A549 (cell line): ENCODE measurements around the gene CNOT2. TPM values are rescaled to one million over a fixed set of nuclear protein-coding genes. Genes with fewer than 3 reads are reported as not detected.

Experiments used
- ATAC-seq, 2 experiments: fragments of 200-7000 bp in 1 of 2; fragments of >200 bp in 1 of 2; cut with Nextera tagmentation in 1 of 2; cut with Tn5 transposase in 1 of 2; 3 replicates each; pipeline versions ENCODE4 v1.8.0 to v1.9.1; 2018 to 2020; ENCODE audit warnings: mild to moderate bottlenecking in 1 of 2, moderate library complexity in 1 of 2
- CTCF ChIA-PET: fragments of 300-600 bp; sonication (Branson Sonifier 250); formaldehyde crosslinking; extraction: SDS; loops from one replicate; lab custom pipeline; 2021; ENCODE audit warnings: antibody characterized with exemption, inconsistent platforms; lab: Yijun Ruan, JAX
- POLR2A ChIA-PET: fragments of 350-600 bp; formaldehyde crosslinking; extraction: SDS; loops from one replicate; lab custom pipeline; 2021; ENCODE audit warnings: antibody characterized with exemption, inconsistent platforms; lab: Yijun Ruan, JAX
- DNase-seq, 2 experiments: peaks; one replicate each; pipeline versions ENCODE4 v3.0.0 to v3.0.0-alpha.2; 2011 to 2016; ENCODE audit warnings: low read depth in 1 of 2, low spot score in 1 of 2
- FAIRE-seq: peaks from 2 replicates; lab custom pipeline; 2011; peaks lifted over from hg19 to GRCh38; lab: Jason Lieb, UNC
- H3K27ac ChIP-seq, 2 experiments: fragments of >200 bp; sonication (Bioruptor Twin); formaldehyde crosslinking; 3 replicates each; pipeline ENCODE4 v1.5.1; 2016 to 2017
- H3K4me1 ChIP-seq: fragments of >200 bp; sonication (Bioruptor Twin); formaldehyde crosslinking; 3 replicates; pipeline ENCODE4 v1.6.1; 2016
- H3K4me2 ChIP-seq: fragments of >200 bp; sonication (Bioruptor Twin); formaldehyde crosslinking; 3 replicates; pipeline ENCODE4 v1.6.1; 2016
- H3K4me3 ChIP-seq: fragments of >200 bp; sonication (Bioruptor Twin); formaldehyde crosslinking; 3 replicates; pipeline ENCODE4 v1.5.1; 2016
- H3K9me3 ChIP-seq: fragments of >200 bp; sonication (Bioruptor Twin); formaldehyde crosslinking; 3 replicates; pipeline ENCODE4 v1.6.1; 2016
- CBX2 ChIP-seq: fragments of 200-600 bp; sonication (generic); IDR thresholded peaks from 2 replicates; pipeline ENCODE4 v1.6.1; 2016; ENCODE audit warnings: low read depth, mild to moderate bottlenecking, borderline replicate concordance
- CBX8 ChIP-seq: fragments of 200-600 bp; sonication (generic); IDR thresholded peaks from 2 replicates; pipeline ENCODE4 v1.6.1; 2016
- E2F6 ChIP-seq: IDR thresholded peaks from 2 replicates; pipeline ENCODE4 v1.6.1; 2012; ENCODE audit warnings: low read depth, borderline replicate concordance
- EHF ChIP-seq: fragments of 250-450 bp; sonication (Bioruptor Pico); IDR thresholded peaks from 2 replicates; pipeline ENCODE4 v1.5.0; 2020; ENCODE audit warnings: mild to moderate bottlenecking
- FOXS1 ChIP-seq: fragments of 250-450 bp; sonication (Bioruptor Pico); IDR thresholded peaks from 2 replicates; pipeline ENCODE4 v1.5.0; 2020; ENCODE audit warnings: mild to moderate bottlenecking, moderate library complexity
- HDAC2 ChIP-seq: fragments of 200-600 bp; sonication (generic); IDR thresholded peaks from 2 replicates; pipeline ENCODE4 v1.6.1; 2016
- HES2 ChIP-seq: fragments of >200 bp; sonication (Bioruptor Twin); formaldehyde crosslinking; IDR thresholded peaks from 2 replicates; pipeline ENCODE4 v1.6.1; 2016
- HOXA7 ChIP-seq: fragments of 250-450 bp; sonication (Bioruptor Pico); IDR thresholded peaks from 2 replicates; pipeline ENCODE4 v1.5.0; 2020; ENCODE audit warnings: mild to moderate bottlenecking, moderate library complexity
- HOXB13 ChIP-seq: fragments of 250-450 bp; sonication (Bioruptor Pico); IDR thresholded peaks from 2 replicates; pipeline ENCODE4 v1.5.0; 2020; ENCODE audit warnings: low read depth, mild to moderate bottlenecking, moderate library complexity
- JUN ChIP-seq, 2 experiments: fragments of >200 bp; sonication (Bioruptor Twin); formaldehyde crosslinking; IDR thresholded peaks; 2 replicates in 1 of 2; 3 replicates in 1 of 2; pipeline ENCODE4 v1.6.1; 2016 to 2017
- KDM5A ChIP-seq: fragments of 200-600 bp; sonication (generic); IDR thresholded peaks from 2 replicates; pipeline ENCODE4 v1.6.1; 2016; ENCODE audit warnings: antibody characterized with exemption, mild to moderate bottlenecking
- MAFK ChIP-seq: fragments of 450-650 bp; IDR thresholded peaks from 2 replicates; pipeline ENCODE4 v1.6.1; 2014; ENCODE audit not compliant: partially characterized antibody
- MYC ChIP-seq: IDR thresholded peaks from 2 replicates; pipeline ENCODE4 v1.6.1; 2012; ENCODE audit warnings: mild to moderate bottlenecking, inconsistent platforms, low read length, improper control_type of control experiment, borderline replicate concordance
- NR3C1 ChIP-seq: fragments of >200 bp; sonication (Bioruptor Twin); formaldehyde crosslinking; IDR thresholded peaks from 3 replicates; pipeline ENCODE4 v1.6.1; 2017
- PBX3 ChIP-seq: IDR thresholded peaks from 2 replicates; pipeline ENCODE4 v1.6.1; 2012
- RARB ChIP-seq: fragments of 250-450 bp; sonication (Bioruptor Pico); IDR thresholded peaks from 2 replicates; pipeline ENCODE4 v1.8.0; 2021; ENCODE audit warnings: mild to moderate bottlenecking, moderate library complexity
- RCOR1 ChIP-seq: fragments of 150-350 bp; IDR thresholded peaks from 2 replicates; pipeline ENCODE4 v1.6.1; 2014; ENCODE audit warnings: antibody characterized with exemption, low read length, low read depth
- RFX5 ChIP-seq: fragments of 450-650 bp; IDR thresholded peaks from 2 replicates; pipeline ENCODE4 v1.7.1; 2014; ENCODE audit warnings: antibody characterized with exemption, mild to moderate bottlenecking, moderate library complexity
- RNF2 ChIP-seq: fragments of 200-600 bp; sonication (generic); IDR thresholded peaks from 2 replicates; pipeline ENCODE4 v1.6.1; 2016; ENCODE audit warnings: low read depth, mild to moderate bottlenecking, antibody characterized with exemption, moderate library complexity, borderline replicate concordance
- SREBF2 ChIP-seq: fragments of 450-650 bp; IDR thresholded peaks from 2 replicates; pipeline ENCODE4 v1.6.1; 2014; ENCODE audit warnings: mild to moderate bottlenecking, moderate library complexity
- TFCP2L1 ChIP-seq: fragments of 250-450 bp; sonication (Bioruptor Pico); IDR thresholded peaks from 2 replicates; pipeline ENCODE4 v1.5.0; 2021; ENCODE audit warnings: mild to moderate bottlenecking
- ZC3H11A ChIP-seq: fragments of 450-650 bp; IDR thresholded peaks from 2 replicates; pipeline ENCODE4 v1.6.1; 2014; ENCODE audit warnings: antibody characterized with exemption, mild to moderate bottlenecking
- ZFP36 ChIP-seq: fragments of 450-650 bp; IDR thresholded peaks from 2 replicates; pipeline ENCODE4 v1.6.1; 2014; ENCODE audit warnings: borderline replicate concordance; ENCODE audit not compliant: partially characterized antibody
- ZNF302 ChIP-seq: fragments of 250-450 bp; sonication (Bioruptor Pico); IDR thresholded peaks from 2 replicates; pipeline ENCODE4 v1.9.0; 2021; ENCODE audit warnings: inconsistent platforms, mild to moderate bottlenecking, moderate library complexity
- WGBS: methylation state at CpG from one replicate; pipeline ENCODE4 v1.1.6; 2017; ENCODE audit errors: missing lambda C conversion rate; 5-methylcytosine and 5-hydroxymethylcytosine counted together
- polyA plus RNA-seq, 4 experiments: library from polyadenylated mRNA; depleted of rRNA in 3 of 4; stranded (reverse); fragments of >200 nt; fragmentation: RNase III in 1 of 4; extraction: RNeasy Plus Mini Kit Qiagen cat#74134 plus additional on column Dnase treatment in 1 of 4; gene quantifications; 2 replicates in 3 of 4; 3 replicates in 1 of 4; pipeline ENCODE4 v1.2.3, GENCODE V29; 2011 to 2017

The CNOT2 gene
- polyA plus RNA-seq, 2 of the 4 experiments (the other 2 are of a cell fraction), result 87.2 to 105 TPM

- H3K4me2 ChIP-seq, result no peak overlapping the region
- ATAC-seq (no peak), FAIRE-seq (no peak), DNase-seq (no peak)
- CTCF ChIA-PET, result interaction anchor here (0.5 kb wide), 1 partner anchor 60 kb away, joined by 3 read pairs; no protein-coding TSS in a partner anchor
- TF ChIP-seq CBX8 (no peak), FOXS1 (CRISPR knock-in tag) (no peak), HOXB13 (no peak), CBX2 (no peak), RCOR1 (no peak), MAFK (no peak), PBX3 (no peak), RARB (CRISPR knock-in tag) (no peak), KDM5A (no peak), MYC (no peak), E2F6 (no peak), NR3C1 (no peak), SREBF2 (no peak), ZFP36 (no peak), HDAC2 (no peak), HOXA7 (CRISPR knock-in tag) (no peak), TFCP2L1 (CRISPR knock-in tag) (no peak), ZC3H11A (no peak), ZNF302 (CRISPR knock-in tag) (no peak)
- H3K9me3 ChIP-seq, result no peaks in the 10 kb centered on the region
- no peak overlapping the region for H3K27ac ChIP-seq
- H3K4me1 ChIP-seq, result no peaks in the 10 kb centered on the region
- 60% methylated on average over 3 of the region's 3 CpGs for WGBS
- no peak overlapping the region for H3K4me3 ChIP-seq
- POLR2A ChIA-PET, result no interaction called here
Measured at GRCh38 chr12:70400124-70400523, 156.9 kb downstream of the CNOT2 start.

- CTCF ChIA-PET, result no interaction called here
- DNase-seq, result no peak
- 0 out of 6 replicates have a peak, but pooled peaks of 1 of the 2 experiments have one; percentile 24 for ATAC-seq
Measured at GRCh38 chr12:70402597-70402996, 159.4 kb downstream of the CNOT2 start.

More at GRCh38 chr12:70402597-70402996, 159.4 kb downstream of the CNOT2 start:
- 29% methylated on average over 1 of the region's 1 CpG for WGBS
- POLR2A ChIA-PET, result no interaction called here
- TF ChIP-seq MYC (no peak), JUN (IDR thresholded peaks at IDR 0.05) (no peak), PBX3 (no peak), NR3C1 (no peak), RFX5 (no peak), HOXA7 (CRISPR knock-in tag) (no peak), HES2 (no peak), EHF (no peak), RCOR1 (no peak), RNF2 (no peak), CBX8 (no peak)
- Histone ChIP-seq H3K4me1 (no peaks in the 10 kb centered on the region), H3K9me3 (no peaks in the 10 kb centered on the region), H3K4me2 (no peak overlapping the region), H3K27ac (no peak overlapping the region), H3K4me3 (no peak overlapping the region)
- FAIRE-seq, result no peak
